Body of pancreas (tissue), 4 donors: ENCODE results near the gene ERBB3. TPM values are rescaled to one million over a fixed set of nuclear protein-coding genes. Genes with fewer than 3 reads are reported as not detected.

Source experiments
- ATAC-seq: fragments of 150-250 bp; one replicate; pipeline ENCODE4 v1.9.1; 2016
- DNase-seq, 4 donors: peaks; one replicate each; pipeline ENCODE4 v3.0.0-alpha.2; 2019
- H3K27ac ChIP-seq, 4 donors: fragments of 200-600 bp; sonication (generic); 1 replicate in 3 of 4; 2 replicates in 1 of 4; pipeline versions ENCODE4 v1.5.1 to v1.6.1; 2016 to 2019; ENCODE audit warnings: mild to moderate bottlenecking in 1 of 4, mixed read lengths in 1 of 4, moderate library complexity in 1 of 4
- H3K27me3 ChIP-seq, 2 donors: fragments of 200-600 bp; sonication (generic); one replicate each; pipeline ENCODE4 v1.6.0; 2016; ENCODE audit warnings: mild to moderate bottlenecking in 1 of 2
- H3K36me3 ChIP-seq, 2 donors: fragments of 200-600 bp; sonication (generic); replicated peaks in 1 of 2; 2 replicates each; pipeline ENCODE4 v1.5.1; 2016; ENCODE audit warnings: low read depth in 2 of 2; ENCODE audit not compliant: insufficient read depth in 1 of 2
- H3K4me1 ChIP-seq: fragments of 200-600 bp; sonication (generic); one replicate; pipeline ENCODE4 v1.6.0; 2016
- H3K4me3 ChIP-seq, 2 donors: fragments of 200-600 bp; sonication (generic); 1 replicate in 1 of 2; 2 replicates in 1 of 2; pipeline ENCODE4 v1.5.1; 2016 to 2019
- H3K9me3 ChIP-seq, 3 donors: fragments of 200-600 bp; sonication (generic); 1 replicate in 2 of 3; 2 replicates in 1 of 3; pipeline ENCODE4 v1.5.1; 2016
- CTCF ChIP-seq, 7 experiments: fragments of 450-650 bp in 4 of 7; fragments of 200-600 bp in 3 of 7; sonication (generic) in 3 of 7; IDR thresholded peaks; one replicate each; pipeline ENCODE4 v1.5.1; 2016 to 2019; ENCODE audit warnings: antibody characterized with exemption in 7 of 7
- POLR2A ChIP-seq, 3 donors: fragments of 450-650 bp; IDR thresholded peaks; one replicate each; pipeline ENCODE4 v1.6.1; 2016; ENCODE audit warnings: antibody characterized with exemption in 3 of 3, mild to moderate bottlenecking in 2 of 3
- WGBS, 2 donors: methylation state at CpG; one replicate each; pipeline ENCODE4 v1.1.5; 2017; 5-methylcytosine and 5-hydroxymethylcytosine counted together
- intact Hi-C: fragments of 100-400 bp; cut with DNase I; formaldehyde crosslinking; loops from one replicate; pipeline ENCODE4 v1.15.1; 2023
- total RNA-seq, 2 donors: library from RNA; depleted of rRNA; stranded (reverse); fragments of >200 nt; gene quantifications; one replicate each; pipeline ENCODE4 v1.1.0, GENCODE V29; 2016

The ERBB3 gene
- total RNA-seq, 2 donors from 2014 or later = 72.9 to 74.8 TPM

GRCh38 chr12:56130876-56131275, 50.9 kb downstream of the ERBB3 start:
- TF ChIP-seq POLR2A (IDR thresholded peaks at IDR 0.05) (no peak), CTCF (IDR thresholded peaks at IDR 0.05) (no peak)
- Histone ChIP-seq H3K9me3 (no peaks in the 10 kb centered on the region), H3K4me3 (no peak overlapping the region), H3K36me3 (peaks cover 0 to 14% of the 10 kb centered on the region in 2 donors), H3K27ac (no peak overlapping the region), H3K4me1 (peaks cover 34% of the 10 kb centered on the region), H3K27me3 (no peaks in the 10 kb centered on the region)
- DNase-seq = no peak
- no peak for ATAC-seq
- intact Hi-C loops = no loop called here
- 86 to 88% methylated on average over 3 to 4 of the region's 4 CpGs for WGBS, 2 donors

GRCh38 chr12:56134897-56135296, 54.9 kb downstream of the ERBB3 start:
- TF ChIP-seq CTCF (IDR thresholded peaks at IDR 0.05) = no peak
- no peak for TF ChIP-seq POLR2A (IDR thresholded peaks at IDR 0.05)
- no peak overlapping the region for H3K27ac ChIP-seq
- H3K4me3 ChIP-seq = no peak overlapping the region
- 96% methylated on average over 6 of the region's 6 CpGs for WGBS, 2 donors
- ATAC-seq = no peak
- peaks cover 18 to 35% of the 10 kb centered on the region in 2 donors for H3K36me3 ChIP-seq
- H3K9me3 ChIP-seq = no peaks in the 10 kb centered on the region
- peaks cover 9% of the 10 kb centered on the region for H3K4me1 ChIP-seq
- no peaks in the 10 kb centered on the region for H3K27me3 ChIP-seq
- DNase-seq = no peak
- intact Hi-C loops = no loop called here

GRCh38 chr12:56137853-56138571, 58.0 kb downstream of the ERBB3 start:
- no peak overlapping the region for H3K27ac ChIP-seq
- no peak overlapping the region for H3K4me3 ChIP-seq
- intact Hi-C loops = no loop called here
- peaks cover 18 to 45% of the 10 kb centered on the region in 2 donors for H3K36me3 ChIP-seq
- DNase-seq (no peak), ATAC-seq (no peak)
- H3K27me3 ChIP-seq = no peaks in the 10 kb centered on the region
- no peak for TF ChIP-seq CTCF (IDR thresholded peaks at IDR 0.05)
- TF ChIP-seq POLR2A (IDR thresholded peaks at IDR 0.05) = no peak
- H3K4me1 ChIP-seq = no peaks in the 10 kb centered on the region
- H3K9me3 ChIP-seq = no peaks in the 10 kb centered on the region
- WGBS, 2 donors = 91 to 92% methylated on average over 8 to 14 of the region's 14 CpGs

- Histone ChIP-seq H3K9me3 (no peaks in the 10 kb centered on the region), H3K36me3 (peaks cover 18 to 47% of the 10 kb centered on the region in 2 donors), H3K4me3 (no peak overlapping the region), H3K4me1 (peaks cover 12% of the 10 kb centered on the region), H3K27ac (no peak overlapping the region), H3K27me3 (no peaks in the 10 kb centered on the region)
- no peak for ATAC-seq
- TF ChIP-seq CTCF (IDR thresholded peaks at IDR 0.05) = no peak
- TF ChIP-seq POLR2A (IDR thresholded peaks at IDR 0.05) = no peak
- intact Hi-C loops = no loop called here
- WGBS, 2 donors = 85 to 89% methylated on average over 16 to 17 of the region's 19 CpGs
- no peak for DNase-seq
Observed at GRCh38 chr12:56141946-56142784, 62.2 kb downstream of the ERBB3 start.
